Measurements from ENCODE around the gene CAMKMT.

Gene CAMKMT

DNA sequence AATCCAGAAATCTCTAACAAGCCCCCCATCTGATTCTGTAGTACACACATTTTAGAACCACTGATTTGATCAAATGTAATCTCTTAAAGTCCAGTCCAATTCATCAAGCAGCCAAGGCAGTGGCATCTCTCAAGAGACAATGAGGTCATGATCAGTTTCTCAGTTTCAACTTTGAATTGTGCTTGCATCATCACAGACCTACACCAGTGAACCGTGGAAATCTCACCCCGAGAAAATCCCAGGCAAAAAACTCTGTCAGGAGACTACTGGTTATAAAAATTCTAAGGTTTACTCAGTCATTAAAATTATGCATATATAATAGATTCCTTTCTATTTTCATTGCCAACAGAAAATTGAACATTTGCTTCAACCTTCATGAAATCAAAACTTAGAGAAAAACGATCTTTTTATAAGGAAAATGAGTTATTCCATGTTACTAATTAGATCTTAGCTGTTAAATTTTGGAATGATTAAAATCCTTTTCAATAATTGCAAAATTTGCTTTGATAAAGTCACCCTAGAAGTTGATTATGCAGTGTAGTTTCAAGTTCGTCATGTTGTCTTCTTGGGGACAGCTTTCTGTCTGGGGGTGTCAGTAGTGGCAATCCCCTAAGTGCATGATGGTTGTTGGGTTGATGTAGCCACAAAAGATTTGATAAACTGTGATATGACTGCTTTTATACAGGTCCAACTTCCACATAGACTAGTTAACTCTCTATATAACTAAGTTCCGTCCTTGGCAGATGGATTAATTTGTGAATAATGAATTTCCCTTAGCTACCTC lies 235.0 kb downstream of the CAMKMT start:
- DNase-seq (ENCODE audit: low spot score), result no peak

DNA sequence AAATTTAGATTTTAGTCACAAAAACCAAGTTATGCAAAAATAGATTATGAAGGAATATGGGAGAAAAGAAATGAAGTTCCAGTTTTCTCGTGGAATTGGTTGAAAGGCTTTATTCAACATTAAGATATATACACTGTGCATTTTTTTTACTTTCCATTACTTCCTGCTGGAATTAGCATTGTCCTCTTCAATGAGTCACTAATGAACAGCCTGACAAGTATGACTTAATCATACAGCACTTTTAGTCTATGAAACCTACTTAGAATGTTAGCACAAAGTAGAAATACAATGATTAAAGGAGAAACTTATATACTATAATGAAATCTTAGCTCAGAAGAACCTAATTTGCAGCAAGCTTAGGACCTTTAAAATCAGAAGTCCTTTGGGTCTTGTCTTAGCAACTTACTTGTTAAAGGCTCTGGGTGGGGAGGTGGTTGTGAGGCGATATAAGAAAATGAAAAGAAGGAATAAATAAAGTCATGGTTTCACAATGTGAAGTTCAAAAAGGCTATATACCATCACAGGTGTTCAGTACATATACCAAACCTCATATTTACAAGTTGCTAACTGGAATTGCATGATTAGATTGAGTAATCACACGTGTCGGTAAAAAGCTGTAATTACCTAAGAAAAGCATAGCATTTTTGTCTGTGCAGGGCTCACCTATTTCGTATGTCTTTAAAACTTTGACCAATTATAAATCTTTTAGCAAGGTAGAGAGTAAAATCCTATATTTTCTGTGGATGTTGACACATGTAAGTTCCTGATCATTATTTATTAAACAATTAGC lies 236.8 kb downstream of the CAMKMT start:
- no peak for DNase-seq (ENCODE audit: low spot score)

DNA sequence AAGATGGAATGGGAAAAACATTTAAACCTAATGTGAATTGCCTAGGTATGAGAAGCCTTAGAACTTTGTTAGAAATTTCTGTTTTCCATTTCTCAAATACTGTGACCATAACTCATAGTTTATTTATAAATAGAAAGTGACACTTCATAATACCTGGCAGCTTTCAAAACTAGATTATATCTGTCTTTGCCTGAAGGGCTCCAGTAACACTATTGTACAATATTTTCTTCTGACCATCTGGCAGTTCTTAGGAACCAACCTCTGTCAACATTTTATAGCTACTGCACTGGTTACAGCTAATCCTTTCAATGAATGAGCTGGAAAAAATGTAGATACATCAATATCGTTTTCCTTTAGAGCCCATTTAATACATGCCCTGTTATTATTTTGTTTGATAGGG lies 237.4 kb downstream of the CAMKMT start:
- no peak for DNase-seq (ENCODE audit: low spot score)

DNA sequence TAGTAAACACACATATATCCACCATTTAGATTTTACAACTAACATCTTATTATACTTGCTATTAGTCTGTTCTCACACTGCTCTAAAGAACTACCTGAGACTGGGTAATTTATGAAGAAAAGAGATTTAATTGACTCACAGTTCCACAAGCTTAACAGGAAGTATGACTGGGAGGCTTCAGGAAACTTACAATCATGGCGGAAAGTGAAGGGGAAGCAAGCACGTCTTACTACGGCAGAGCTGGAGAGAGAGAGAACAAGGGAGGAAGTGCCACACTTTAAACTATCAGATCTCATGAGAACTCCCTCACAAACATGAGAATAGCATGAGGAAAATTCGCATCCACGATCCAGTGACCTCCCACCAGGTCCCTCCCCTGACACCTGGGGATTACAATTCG lies 240.7 kb downstream of the CAMKMT start:
- no peak for DNase-seq (ENCODE audit: low spot score)

DNA sequence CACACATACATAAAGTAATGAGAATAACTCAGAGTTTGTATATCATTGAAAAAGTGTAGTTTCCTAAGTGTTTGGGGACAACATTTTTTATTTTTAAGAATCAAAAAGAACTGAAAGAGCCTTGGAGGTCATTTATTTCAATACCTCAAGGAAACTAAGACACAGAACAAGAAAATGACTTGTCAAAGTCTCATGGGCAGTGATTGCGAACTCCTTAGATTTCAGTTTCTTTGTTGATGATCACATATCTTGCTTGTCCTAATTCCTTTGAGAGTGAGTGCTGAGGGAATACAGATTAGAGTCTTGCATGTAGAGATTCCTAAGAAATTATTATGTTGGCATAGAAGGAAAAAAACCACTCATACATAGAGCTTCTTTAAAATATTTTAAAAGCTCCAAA lies 243.8 kb downstream of the CAMKMT start:
- DNase-seq (ENCODE audit: low spot score), result no peak

DNA sequence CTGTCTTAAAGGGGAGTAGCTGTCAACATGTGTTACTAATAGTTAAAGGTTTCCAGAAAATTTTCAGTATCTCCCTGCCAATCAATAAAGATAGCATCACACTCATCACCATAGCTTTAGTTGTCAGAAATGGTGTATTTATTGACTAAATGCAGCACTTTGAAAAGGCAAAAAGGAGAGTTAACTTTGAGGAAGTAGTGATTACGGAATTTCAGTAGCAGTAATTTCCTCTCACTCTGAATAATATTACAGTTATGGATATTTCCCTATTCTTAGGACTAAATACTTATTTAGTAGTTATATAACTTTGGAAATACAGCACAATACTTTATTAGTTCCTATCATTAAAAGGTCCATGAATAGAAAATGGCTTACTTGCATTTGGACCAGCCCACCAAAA lies 250.5 kb downstream of the CAMKMT start:
- DNase-seq (ENCODE audit: low spot score), result no peak

DNA sequence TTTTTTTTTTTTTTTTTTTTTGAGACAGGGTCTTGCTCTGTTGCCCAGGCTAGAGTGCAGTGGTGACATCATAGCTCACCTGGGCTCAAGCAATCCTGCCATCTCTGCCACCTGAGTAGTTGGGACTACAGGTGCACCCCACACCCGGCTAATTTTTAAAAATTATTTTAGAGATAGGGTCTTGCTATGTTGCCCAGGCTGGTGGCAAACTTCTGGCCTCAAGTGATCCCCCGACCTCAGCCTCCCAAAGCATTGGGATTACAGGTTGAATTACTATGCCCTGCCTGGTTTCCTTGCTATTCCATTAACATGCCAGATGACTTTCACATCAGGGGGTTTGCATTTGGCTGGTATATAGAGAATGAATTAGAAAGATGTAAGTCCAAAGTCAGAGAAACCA lies 253.2 kb downstream of the CAMKMT start:
- no peak for DNase-seq (ENCODE audit: low spot score)

DNA sequence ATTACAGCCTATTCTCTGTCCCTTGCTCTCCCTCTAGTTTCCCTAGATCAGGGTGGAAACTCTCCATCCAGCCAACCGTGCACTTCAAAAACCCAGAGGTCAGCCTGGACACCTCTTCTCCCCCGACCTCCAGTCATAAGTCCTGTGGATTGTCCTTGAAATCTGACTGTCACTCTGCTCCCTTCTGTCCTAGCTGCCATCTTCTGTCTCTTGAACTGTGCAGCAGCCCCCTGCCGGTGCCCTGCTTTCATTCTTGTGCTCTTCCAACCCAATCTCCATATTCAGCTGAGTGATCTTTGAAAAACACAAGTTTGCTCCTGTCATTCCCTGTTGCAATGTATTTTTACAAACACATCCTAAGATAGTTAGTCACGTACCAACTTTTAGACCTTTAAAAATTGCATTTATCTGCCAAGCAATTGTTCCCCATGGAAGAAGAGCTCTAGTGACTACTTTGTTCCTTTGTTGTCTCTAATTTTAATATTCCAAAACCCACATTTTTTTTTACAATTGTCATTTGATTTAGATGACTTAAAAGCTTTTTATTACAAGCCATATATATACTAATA lies 254.3 kb downstream of the CAMKMT start:
- no peak for DNase-seq (ENCODE audit: low spot score)

DNA sequence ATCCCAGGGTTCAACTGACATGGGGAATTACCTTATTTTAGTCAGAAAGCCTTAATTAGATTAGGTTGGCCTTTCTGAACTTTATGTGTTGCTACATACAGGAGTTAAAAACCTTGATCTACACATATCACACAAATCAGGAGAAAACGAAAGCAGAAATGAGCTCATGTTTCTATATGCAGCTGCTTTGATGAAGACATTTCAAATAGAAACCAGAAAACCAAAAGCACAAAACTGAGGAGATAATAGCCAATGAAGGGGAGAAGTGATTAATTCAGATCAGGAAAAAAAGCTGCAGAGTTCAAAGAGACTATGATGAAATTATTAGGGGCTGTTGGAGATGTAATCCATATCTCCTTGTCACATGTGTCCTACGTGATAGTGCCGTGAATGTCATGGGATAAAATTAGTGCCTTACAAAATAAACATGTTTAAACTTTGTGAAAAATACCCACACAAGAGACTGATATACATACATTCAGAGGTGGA lies 255.0 kb downstream of the CAMKMT start:
- no peak for DNase-seq (ENCODE audit: low spot score)

DNA sequence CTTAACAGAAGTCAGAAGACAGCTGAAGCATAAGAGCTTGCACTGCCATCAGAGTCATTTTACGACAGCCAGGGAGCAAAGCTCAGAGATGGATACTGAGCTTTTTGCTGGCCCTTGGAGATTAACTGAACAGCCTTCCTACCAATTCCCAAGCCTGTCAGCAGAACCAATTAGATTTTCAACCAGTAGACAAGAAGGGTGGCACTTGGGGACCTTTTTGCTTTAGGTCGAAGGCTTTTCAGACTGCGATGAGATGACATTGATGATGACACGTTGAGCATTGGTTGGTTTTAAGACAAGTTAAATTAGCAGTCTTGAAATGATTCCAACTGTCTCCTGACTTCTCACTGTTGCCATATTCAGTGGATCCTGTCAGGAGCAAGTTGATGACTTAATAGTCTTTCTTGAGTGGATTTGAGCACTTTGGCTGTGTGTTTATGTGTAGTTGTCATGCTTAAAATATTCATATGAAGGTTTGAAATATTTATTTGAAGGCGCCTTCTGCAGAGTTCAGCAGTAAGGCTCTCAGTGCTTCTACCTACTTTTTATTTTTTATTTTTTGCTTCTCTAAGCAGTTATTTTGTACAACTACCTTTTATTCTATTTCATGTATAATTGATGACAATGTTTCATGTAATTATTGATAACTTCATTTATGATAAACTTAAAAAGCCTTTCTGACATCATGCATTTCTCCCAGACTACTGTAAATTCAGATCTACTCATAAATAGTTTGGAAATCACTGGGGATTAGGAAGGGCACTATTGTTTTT lies 256.7 kb downstream of the CAMKMT start:
- no peak for DNase-seq (ENCODE audit: low spot score)

DNA sequence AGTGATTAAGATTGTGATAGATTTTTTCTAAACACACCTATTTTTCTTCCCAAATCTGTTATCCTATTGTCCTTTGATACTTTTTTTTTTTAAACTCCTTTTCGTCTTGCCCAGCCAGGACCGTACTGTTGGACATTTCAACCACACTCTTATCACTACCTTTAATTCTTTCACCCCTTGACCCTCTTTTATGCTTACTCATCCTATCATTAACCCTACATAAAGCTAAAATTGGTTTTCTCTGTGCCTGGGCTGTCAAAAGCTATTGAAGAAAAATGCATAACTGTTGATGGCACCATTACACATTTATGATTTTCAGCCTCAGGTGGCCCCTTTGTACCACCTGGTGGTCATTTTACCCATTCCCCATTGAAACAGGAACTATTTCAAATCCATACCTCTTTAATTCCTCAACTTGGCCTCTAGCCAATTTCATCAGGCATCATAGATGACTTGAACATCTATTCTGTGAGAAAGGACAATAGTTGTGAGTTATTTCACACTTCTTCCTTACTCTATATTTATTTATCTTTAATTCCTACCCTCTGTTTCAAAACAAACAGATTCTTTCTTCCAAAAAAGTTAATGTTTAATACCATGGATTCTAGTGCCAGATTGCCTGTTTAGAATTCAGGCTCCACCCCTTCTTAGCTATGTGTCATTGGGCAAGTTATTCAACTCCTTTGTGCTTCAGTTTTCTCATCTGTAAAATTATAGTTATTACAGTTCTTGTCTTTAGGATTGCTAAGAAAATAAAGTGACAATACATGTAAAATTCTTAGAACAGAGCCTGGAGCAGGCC lies 258.6 kb downstream of the CAMKMT start:
- no peak for DNase-seq (ENCODE audit: low spot score)

DNA sequence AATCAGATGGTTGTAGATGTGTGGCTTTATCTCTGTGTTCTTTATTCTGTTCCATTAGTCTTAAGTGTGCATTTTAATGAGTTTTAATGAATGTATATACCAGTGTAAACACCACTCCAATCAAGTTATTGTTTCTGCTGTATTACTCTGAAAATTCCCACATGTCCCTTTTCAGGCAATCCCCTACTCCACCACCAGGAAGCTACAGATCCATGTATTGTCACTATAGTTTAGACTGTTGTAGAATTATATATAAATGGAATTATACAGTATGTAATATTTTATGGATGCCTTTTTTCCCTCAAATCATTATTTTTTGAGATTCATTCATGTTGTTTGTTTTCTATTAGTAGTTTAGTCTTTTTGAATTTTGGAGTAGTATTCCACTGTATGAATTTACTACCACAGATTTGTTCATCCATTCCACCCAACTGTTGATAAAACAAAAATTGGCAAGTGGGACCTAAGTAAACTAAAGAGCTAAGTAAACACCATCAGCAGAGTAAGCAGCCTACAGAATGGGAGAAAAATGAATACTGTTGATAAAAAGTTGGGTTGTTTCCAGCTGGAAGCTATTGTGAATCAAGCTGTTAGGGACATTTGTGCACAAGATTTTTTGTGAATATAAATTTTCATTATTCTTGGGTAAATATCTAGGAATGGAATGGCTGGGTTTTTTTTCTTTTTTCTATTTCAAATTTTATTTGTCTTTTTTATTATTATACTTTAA lies 262.0 kb downstream of the CAMKMT start:
- no peak for DNase-seq (ENCODE audit: low spot score)

DNA sequence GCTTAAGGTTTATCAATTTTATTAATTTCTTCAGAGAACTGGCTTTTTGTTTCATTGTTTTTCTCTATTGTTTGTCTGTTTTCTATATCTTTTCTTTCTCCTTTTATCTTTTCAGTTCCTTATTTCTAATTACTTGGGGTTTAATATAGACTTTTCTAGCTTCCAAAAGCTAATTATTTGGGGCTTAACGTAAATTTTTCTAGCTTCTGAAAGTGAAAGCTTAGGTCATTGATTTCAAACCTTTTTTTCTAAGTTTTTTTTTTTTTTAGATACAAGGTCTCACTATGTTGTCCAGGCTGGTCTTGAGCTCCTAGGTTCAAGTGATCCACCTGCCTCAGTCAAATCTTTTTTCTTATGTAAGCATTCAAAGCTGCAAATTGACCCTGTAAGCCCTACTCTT lies 266.6 kb downstream of the CAMKMT start:
- DNase-seq (ENCODE audit: low spot score), result no peak

DNA sequence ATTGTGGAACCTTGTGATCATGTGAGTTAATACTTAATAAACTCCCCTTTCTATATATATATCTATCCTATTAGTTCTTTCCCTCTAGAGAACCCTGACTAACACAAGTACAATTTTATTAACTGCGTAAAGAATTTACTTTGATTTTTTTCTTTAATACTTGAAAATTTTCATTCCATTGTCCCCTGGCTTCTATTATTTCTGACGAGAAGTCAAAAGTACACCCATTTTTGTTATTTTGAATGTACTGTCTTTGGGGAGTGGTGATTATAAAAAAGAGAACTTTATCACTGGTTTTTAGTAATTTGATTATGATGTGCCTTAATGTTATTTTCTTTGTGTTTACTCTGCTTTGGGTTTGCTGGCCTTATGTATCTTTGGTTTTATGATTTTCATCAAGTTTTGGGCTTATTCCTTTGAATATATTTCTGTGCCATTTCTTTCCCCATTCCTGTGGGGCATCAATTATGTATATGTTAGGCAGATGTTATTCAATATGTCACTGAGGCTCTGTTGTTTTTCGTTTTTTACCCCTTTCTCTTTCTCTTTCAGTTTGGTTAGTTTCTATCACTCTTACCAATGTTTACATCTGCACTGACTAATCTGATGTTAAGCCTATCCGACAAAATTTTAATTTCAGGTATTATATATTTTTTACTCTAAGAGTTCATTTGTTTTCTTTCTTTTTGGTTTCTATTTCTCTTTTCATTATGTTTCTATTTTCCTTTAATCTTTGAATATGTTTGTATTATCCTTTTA lies 271.4 kb downstream of the CAMKMT start:
- no peak for DNase-seq (ENCODE audit: low spot score)

DNA sequence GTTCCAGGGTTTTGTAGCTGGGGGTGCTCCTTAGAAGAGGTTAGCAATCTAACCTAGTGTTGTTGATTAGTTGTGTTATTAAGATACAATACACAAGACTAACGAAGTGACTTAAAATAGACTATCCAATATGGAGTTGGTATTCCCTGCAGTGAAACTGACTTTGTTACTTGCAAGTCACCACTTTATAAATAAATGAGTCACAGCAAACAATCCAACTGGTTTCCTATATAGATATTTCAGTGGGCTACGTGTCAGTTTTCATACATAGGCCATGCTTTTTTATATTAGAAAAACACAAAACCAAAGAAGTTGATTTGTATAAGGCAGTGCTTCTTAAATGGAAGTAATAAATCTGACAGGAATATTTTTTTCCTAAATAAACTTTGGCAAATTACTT lies 274.0 kb downstream of the CAMKMT start:
- no peak for DNase-seq (ENCODE audit: low spot score)

DNA sequence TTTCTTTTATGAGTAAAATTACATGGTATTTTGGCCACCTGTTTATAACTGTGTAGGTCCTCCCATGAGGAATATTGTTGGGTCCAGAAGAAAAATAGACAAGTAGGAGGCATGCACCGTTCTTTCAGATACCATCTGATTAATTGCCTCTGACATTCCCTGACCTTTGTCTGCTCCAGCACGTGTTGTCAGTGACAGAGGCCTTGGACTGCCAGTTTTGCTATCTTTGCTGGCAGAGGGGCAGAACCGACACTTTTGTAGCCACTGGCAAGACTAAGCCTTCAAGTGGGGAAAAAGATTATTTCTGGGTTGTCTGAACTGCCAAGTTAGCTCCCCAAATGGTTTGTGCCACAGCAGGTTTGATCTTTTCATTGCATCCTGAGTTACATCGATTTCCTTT lies 276.9 kb downstream of the CAMKMT start:
- no peak for DNase-seq (ENCODE audit: low spot score)

DNA sequence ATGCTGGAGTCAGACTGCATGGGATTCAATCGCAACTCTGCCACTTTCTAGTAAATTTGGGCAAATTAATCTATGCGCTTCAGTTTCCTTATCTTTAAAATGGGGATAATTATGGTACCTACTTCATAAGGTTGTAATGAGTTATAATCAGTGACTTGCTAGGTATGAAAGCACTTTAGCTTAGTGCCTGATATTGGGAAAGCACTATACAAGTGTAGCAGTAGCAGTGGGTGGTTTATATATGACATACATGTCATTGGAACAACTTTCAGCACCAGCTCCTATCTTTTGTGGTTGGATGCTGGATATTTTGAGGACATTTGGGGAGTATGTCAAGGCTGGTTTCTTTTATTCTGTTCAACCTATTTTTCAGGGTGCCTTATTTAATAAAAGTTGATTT lies 277.7 kb downstream of the CAMKMT start:
- DNase-seq (ENCODE audit: low spot score), result no peak

DNA sequence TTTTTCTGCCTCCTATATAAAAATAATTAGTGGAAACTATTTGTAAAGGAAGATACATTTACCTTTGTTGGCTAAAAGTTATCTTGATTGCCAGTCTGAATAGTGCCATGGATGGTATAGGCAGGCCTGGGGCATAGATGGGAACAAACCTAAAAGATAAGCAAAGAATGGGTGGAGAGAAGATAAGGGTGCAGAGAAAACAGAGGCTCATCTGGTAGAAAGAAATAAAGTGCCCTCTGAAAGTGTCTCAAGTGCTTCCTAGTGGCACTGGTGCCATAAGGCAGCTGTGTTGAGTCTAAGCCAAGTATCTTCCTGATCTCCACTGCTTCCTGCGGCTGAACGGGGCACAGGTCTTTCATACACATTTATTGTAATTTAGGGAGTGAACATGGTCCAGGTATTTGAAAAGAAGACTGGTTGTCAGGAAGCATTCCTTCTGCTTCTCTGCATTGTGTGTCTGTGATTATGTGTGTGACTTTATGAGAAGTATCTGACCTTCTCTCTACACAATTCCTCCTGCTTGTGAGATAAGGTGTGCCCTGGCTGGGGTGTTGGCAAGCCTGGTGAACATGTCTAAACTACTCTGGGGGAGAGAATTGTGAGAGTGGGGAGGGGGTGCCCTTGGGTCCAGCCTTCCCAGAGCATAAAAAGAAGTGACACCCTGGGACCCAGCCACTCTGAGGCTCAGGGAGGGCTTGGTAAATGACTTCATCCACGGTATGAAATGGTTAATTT lies 280.5 kb downstream of the CAMKMT start:
- DNase-seq (ENCODE audit: low spot score), result no peak

DNA sequence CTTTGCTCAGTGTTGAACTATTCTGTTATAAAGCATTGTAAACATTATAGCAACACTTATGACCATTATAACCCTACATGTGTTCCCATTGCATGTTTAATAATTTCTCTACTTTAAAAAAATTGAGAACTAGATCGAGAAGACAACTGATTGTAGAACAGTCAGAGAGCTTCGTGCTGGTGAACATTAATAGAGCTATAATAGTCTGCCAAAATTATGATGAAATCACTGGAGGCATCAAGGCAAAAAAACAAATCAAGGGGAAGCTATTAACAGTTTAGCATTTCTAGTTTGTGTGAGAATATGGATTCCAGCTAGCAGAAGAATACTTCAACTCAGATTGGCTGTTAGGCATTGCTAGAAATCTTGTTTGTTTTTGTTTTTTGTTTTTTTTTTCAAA lies 284.2 kb downstream of the CAMKMT start:
- DNase-seq (ENCODE audit: low spot score), result no peak

Data from hepatic stellate cell (primary cell).